Right lobe of liver (tissue), 6 donors: Measurements from ENCODE around the gene AGTPBP1. TPM values are rescaled to one million over a fixed set of nuclear protein-coding genes. Genes with fewer than 3 reads are reported as not detected.

Experiments used
- ATAC-seq, 4 donors: fragments of 200-7000 bp; cut with Tn5 transposase; one replicate each; pipeline ENCODE4 v1.9.1; 2020; ENCODE audit warnings: mild to moderate bottlenecking in 4 of 4, moderate library complexity in 4 of 4
- DNase-seq, 3 donors: peaks; one replicate each; pipeline ENCODE4 v3.0.0-alpha.2; 2020
- H3K27ac ChIP-seq, 3 donors: fragments of 200-600 bp; one replicate each; pipeline ENCODE4 v1.8.0; 2022
- H3K27me3 ChIP-seq, 2 donors: fragments of 200-600 bp; one replicate each; pipeline ENCODE4 v1.8.0; 2022
- H3K36me3 ChIP-seq, 4 donors: fragments of 200-600 bp; sonication (generic) in 1 of 4; one replicate each; pipeline versions ENCODE4 v1.5.1 to v1.8.0; 2017 to 2022; ENCODE audit warnings: control low read depth in 1 of 4
- H3K4me1 ChIP-seq, 4 donors: fragments of 200-600 bp; sonication (generic) in 1 of 4; one replicate each; pipeline versions ENCODE4 v1.5.1 to v1.8.0; 2017 to 2022; ENCODE audit warnings: control low read depth in 1 of 4
- H3K4me3 ChIP-seq, 3 donors: fragments of 200-600 bp; one replicate each; pipeline ENCODE4 v1.8.0; 2022
- H3K9me3 ChIP-seq, 4 donors: fragments of 200-600 bp; sonication (generic) in 1 of 4; one replicate each; pipeline versions ENCODE4 v1.5.1 to v1.8.0; 2017 to 2022; ENCODE audit warnings: control low read depth in 1 of 4
- POLR2A ChIP-seq: fragments of 450-650 bp; IDR thresholded peaks from one replicate; pipeline ENCODE4 v1.6.1; 2017; ENCODE audit warnings: antibody characterized with exemption, mild to moderate bottlenecking
- WGBS: methylation state at CpG from one replicate; pipeline ENCODE4 v1.1.6; 2018; ENCODE audit warnings: low coverage, low lambda C conversion rate; ENCODE audit not compliant: insufficient coverage; ENCODE audit errors: missing lambda C conversion rate; 5-methylcytosine and 5-hydroxymethylcytosine counted together
- intact Hi-C, 2 donors: fragments of 100-400 bp; cut with DNase I; formaldehyde crosslinking; loops; one replicate each; pipeline versions ENCODE4 v1.11.2 to v1.14.1; 2022
- total RNA-seq, 6 experiments: library from RNA; depleted of rRNA in 2 of 6; stranded (reverse); fragments of >200 nt in 2 of 6; fragmentation: NEBNext Ultra II Directional in 3 of 6; extraction: Animal tissue kit (Norgen Biotek cat#: 25700) in 3 of 6; gene quantifications; one replicate each; pipeline versions ENCODE4 v1.1.0 to v1.2.4, GENCODE V29; 2016 to 2023
- TF ChIP-seq, protein P1 (sequence below), 4 donors: fragments of 200-600 bp in 3 of 4; fragments of 450-650 bp in 1 of 4; IDR thresholded peaks; one replicate each; pipeline versions ENCODE4 v1.5.1 to v1.8.0; 2016 to 2022; ENCODE audit warnings: antibody characterized with exemption in 4 of 4, mild to moderate bottlenecking in 2 of 4
- donor health status: DM: no; HTN: yes; CAD: no.
- donor health status: DM: no; HTN: no; CAD: no.
- donor health status: DM: no; HTN: no; CAD: no.
- donor health status: DM: no; HTN: yes; CAD: no.
- donor health status: DM: no; HTN: yes; CAD: no.

AGTPBP1 gene
- total RNA-seq, 6 experiments from 2014 or later = 5.1 to 7.7 (median 6.5) TPM

GRCh38 chr9:85599540-85600105 is 142.1 kb downstream of the AGTPBP1 start:
- ATAC-seq = no peak
- no peaks in the 10 kb centered on the region for H3K36me3 ChIP-seq
- H3K4me1 ChIP-seq = no peaks in the 10 kb centered on the region
- no peaks in the 10 kb centered on the region for H3K9me3 ChIP-seq
- WGBS = 80% methylated on average over 3 of the region's 3 CpGs
- no peak for DNase-seq
- TF ChIP-seq POLR2A = no peak
- TF ChIP-seq, protein P1, sequence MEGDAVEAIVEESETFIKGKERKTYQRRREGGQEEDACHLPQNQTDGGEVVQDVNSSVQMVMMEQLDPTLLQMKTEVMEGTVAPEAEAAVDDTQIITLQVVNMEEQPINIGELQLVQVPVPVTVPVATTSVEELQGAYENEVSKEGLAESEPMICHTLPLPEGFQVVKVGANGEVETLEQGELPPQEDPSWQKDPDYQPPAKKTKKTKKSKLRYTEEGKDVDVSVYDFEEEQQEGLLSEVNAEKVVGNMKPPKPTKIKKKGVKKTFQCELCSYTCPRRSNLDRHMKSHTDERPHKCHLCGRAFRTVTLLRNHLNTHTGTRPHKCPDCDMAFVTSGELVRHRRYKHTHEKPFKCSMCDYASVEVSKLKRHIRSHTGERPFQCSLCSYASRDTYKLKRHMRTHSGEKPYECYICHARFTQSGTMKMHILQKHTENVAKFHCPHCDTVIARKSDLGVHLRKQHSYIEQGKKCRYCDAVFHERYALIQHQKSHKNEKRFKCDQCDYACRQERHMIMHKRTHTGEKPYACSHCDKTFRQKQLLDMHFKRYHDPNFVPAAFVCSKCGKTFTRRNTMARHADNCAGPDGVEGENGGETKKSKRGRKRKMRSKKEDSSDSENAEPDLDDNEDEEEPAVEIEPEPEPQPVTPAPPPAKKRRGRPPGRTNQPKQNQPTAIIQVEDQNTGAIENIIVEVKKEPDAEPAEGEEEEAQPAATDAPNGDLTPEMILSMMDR (IDR thresholded peaks at IDR 0.05) = no peak
- no peak overlapping the region for H3K27ac ChIP-seq
- H3K27me3 ChIP-seq = no peaks in the 10 kb centered on the region
- intact Hi-C loops = no loop called here
- H3K4me3 ChIP-seq = no peak overlapping the region

DNA sequence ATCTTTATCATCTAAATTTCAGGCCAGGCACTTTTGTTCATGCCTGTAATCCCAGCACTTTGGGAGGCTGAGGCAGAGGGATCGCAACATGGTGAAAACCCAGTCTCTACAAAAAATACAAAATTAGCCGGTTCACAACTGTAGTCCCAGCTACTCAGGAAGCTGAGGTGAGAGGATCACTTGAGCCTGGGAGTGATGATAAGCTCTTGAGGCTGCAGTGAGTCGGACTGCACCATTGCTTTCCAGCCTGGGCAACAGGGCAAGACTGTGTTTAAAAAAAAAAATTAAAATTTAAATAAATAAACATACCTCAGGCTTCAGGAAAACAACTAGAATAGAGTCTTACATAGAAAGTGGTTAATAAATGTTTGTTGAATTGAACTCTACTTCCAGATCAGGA is 147.4 kb downstream of the AGTPBP1 start:
- TF ChIP-seq, protein P1 (IDR thresholded peaks at IDR 0.05) = no peak
- no peak for TF ChIP-seq POLR2A
- DNase-seq (no peak), ATAC-seq (no peak)
- intact Hi-C loops = no loop called here
- Histone ChIP-seq H3K27me3 (no peaks in the 10 kb centered on the region), H3K4me3 (no peak overlapping the region), H3K27ac (no peak overlapping the region), H3K9me3 (no peaks in the 10 kb centered on the region), H3K4me1 (no peaks in the 10 kb centered on the region), H3K36me3 (no peaks in the 10 kb centered on the region)
- WGBS = 65% methylated on average over 3 of the region's 3 CpGs

- TF ChIP-seq, protein P1 (IDR thresholded peaks at IDR 0.05) = no peak
- TF ChIP-seq POLR2A = no peak
- Histone ChIP-seq H3K27me3 (no peaks in the 10 kb centered on the region), H3K9me3 (no peaks in the 10 kb centered on the region), H3K27ac (no peak overlapping the region), H3K4me1 (no peaks in the 10 kb centered on the region), H3K36me3 (no peaks in the 10 kb centered on the region), H3K4me3 (no peak overlapping the region)
- ATAC-seq (no peak), DNase-seq (no peak)
- WGBS = 58% methylated on average over 3 of the region's 3 CpGs
- intact Hi-C loops = no loop called here
Observed at GRCh38 chr9:85586684-85587083, 155.1 kb downstream of the AGTPBP1 start.

DNA sequence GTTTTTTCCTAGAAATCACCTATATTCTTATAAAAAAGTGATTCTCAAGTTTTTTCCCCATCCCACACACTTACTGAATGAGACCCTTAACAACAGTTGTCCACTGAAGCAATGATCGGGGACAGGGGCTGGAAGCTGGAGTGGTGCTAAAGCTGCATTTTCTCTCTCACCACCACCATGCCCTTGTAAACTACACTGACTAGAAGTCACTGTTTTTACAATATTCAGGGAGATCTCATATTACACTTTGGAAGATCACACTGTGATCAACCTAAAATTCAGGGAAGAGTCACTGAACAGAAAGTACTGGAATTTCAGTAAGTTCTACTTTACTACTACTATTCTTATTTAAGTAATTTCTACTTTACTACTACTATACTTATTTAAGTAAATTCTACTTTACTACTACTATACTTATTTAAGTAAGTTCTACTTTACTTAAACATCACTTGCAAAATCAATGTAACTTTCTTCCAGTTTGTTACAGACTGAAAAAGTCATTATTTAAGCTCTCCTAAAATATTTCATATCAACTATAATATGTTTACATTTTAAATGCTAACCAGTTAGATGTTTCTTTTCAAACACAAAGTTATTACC is 164.3 kb downstream of the AGTPBP1 start:
- Histone ChIP-seq H3K27me3 (no peaks in the 10 kb centered on the region), H3K27ac (no peak overlapping the region), H3K36me3 (no peaks in the 10 kb centered on the region), H3K9me3 (no peaks in the 10 kb centered on the region), H3K4me3 (no peak overlapping the region), H3K4me1 (no peaks in the 10 kb centered on the region)
- no peak for ATAC-seq
- 100% methylated on average over 1 of the region's 1 CpG for WGBS
- intact Hi-C loops = no loop called here
- no peak for DNase-seq
- no peak for TF ChIP-seq POLR2A
- TF ChIP-seq, protein P1 (IDR thresholded peaks at IDR 0.05) = no peak
